OCI-LY7 (cell line): ENCODE results near the gene ARF6.
"Not testable (repeated sequence)": the region's sequence is repeated elsewhere in the genome, so short reads cannot be mapped to it uniquely, and the experiment has no call there.

ENCODE experiments used
- CTCF ChIP-seq: fragments of 200-600 bp; sonication (generic); conservative IDR thresholded peaks from 2 replicates; pipeline ENCODE4 v1.5.1; 2014; ENCODE audit warnings: mild to moderate bottlenecking, antibody characterized with exemption, low read length, moderate library complexity, mixed read lengths
- EZH2phosphoT487 ChIP-seq: fragments of 200-600 bp; sonication (generic); IDR thresholded peaks from 2 replicates; pipeline ENCODE4 v1.6.1; 2018; ENCODE audit warnings: low read depth, borderline replicate concordance, mild to moderate bottlenecking, mixed run types, antibody characterized with exemption, low read length, moderate library complexity, mixed read lengths

GRCh38 chr14:49896272-49896671 lies 3.4 kb downstream of the ARF6 start:
- not testable (repeated sequence) for TF ChIP-seq CTCF, EZH2phosphoT487
